Measurements from ENCODE around the gene TGDS. TPM values are rescaled to one million over a fixed set of nuclear protein-coding genes. Genes with fewer than 3 reads are reported as not detected.
"Not testable (repeated sequence)": the region's sequence is repeated elsewhere in the genome, so short reads cannot be mapped to it uniquely, and the experiment has no call there.

Gene TGDS
- total and polyA plus RNA-seq, 2 experiments from 2014 or later: 9.0 to 13.3 TPM

- Histone ChIP-seq H3K27ac (no peak overlapping the region), H3K4me3 (no peak overlapping the region), H3K9me3 (ENCODE audit: low read depth) (no peaks in the 10 kb centered on the region), H3K4me1 (ENCODE audit: low read depth) (no peaks in the 10 kb centered on the region), H3K36me3 (no peaks in the 10 kb centered on the region), H3K27me3 (no peaks in the 10 kb centered on the region)
- DNase-seq (ENCODE audit: low read depth in 1 of 2, low spot score in 1 of 2): no peak
- no peak for TF ChIP-seq CTCF (IDR thresholded peaks at IDR 0.05; ENCODE audit: low read depth, low read length)
These were observed 60.2 kb downstream of the TGDS start for GRCh38 chr13:94535775-94536174.

GRCh38 chr13:94535231-94535630 lies 60.7 kb downstream of the TGDS start:
- no peaks in the 10 kb centered on the region for H3K36me3 ChIP-seq
- H3K27me3 ChIP-seq: no peaks in the 10 kb centered on the region
- H3K4me3 ChIP-seq: no peak overlapping the region
- no peaks in the 10 kb centered on the region for H3K9me3 ChIP-seq (ENCODE audit: low read depth)
- no peak for TF ChIP-seq CTCF (IDR thresholded peaks at IDR 0.05; ENCODE audit: low read depth, low read length)
- DNase-seq (ENCODE audit: low read depth in 1 of 2, low spot score in 1 of 2): no peak
- H3K27ac ChIP-seq: no peak overlapping the region
- no peaks in the 10 kb centered on the region for H3K4me1 ChIP-seq (ENCODE audit: low read depth)

GRCh38 chr13:94534166-94534565 lies 61.8 kb downstream of the TGDS start:
- no peak for TF ChIP-seq CTCF (IDR thresholded peaks at IDR 0.05; ENCODE audit: low read depth, low read length)
- no peaks in the 10 kb centered on the region for H3K4me1 ChIP-seq (ENCODE audit: low read depth)
- H3K27me3 ChIP-seq: no peaks in the 10 kb centered on the region
- H3K36me3 ChIP-seq: no peaks in the 10 kb centered on the region
- no peak overlapping the region for H3K27ac ChIP-seq
- no peak overlapping the region for H3K4me3 ChIP-seq
- no peaks in the 10 kb centered on the region for H3K9me3 ChIP-seq (ENCODE audit: low read depth)
- no peak for DNase-seq (ENCODE audit: low read depth in 1 of 2, low spot score in 1 of 2)

- not testable (repeated sequence) for H3K4me3 ChIP-seq; H3K9me3 ChIP-seq (ENCODE audit: low read depth); H3K4me1 ChIP-seq (ENCODE audit: low read depth); H3K36me3 ChIP-seq; DNase-seq (ENCODE audit: low read depth in 1 of 2, low spot score in 1 of 2); H3K27me3 ChIP-seq; H3K27ac ChIP-seq
These were observed 63.7 kb downstream of the TGDS start for GRCh38 chr13:94532278-94532677.

- not testable (repeated sequence) for DNase-seq (ENCODE audit: low read depth in 1 of 2, low spot score in 1 of 2); H3K9me3 ChIP-seq (ENCODE audit: low read depth); H3K4me3 ChIP-seq; H3K36me3 ChIP-seq; H3K27me3 ChIP-seq; H3K27ac ChIP-seq; H3K4me1 ChIP-seq (ENCODE audit: low read depth)
These were observed 69.0 kb downstream of the TGDS start for GRCh38 chr13:94526956-94527355.

GRCh38 chr13:94525781-94526180 lies 70.2 kb downstream of the TGDS start:
- no peak overlapping the region for H3K4me3 ChIP-seq
- H3K27ac ChIP-seq: no peak overlapping the region
- no peak for DNase-seq (ENCODE audit: low read depth in 1 of 2, low spot score in 1 of 2)
- no peaks in the 10 kb centered on the region for H3K9me3 ChIP-seq (ENCODE audit: low read depth)
- no peaks in the 10 kb centered on the region for H3K4me1 ChIP-seq (ENCODE audit: low read depth)
- H3K27me3 ChIP-seq: no peaks in the 10 kb centered on the region
- H3K36me3 ChIP-seq: no peaks in the 10 kb centered on the region
- no peak for TF ChIP-seq CTCF (IDR thresholded peaks at IDR 0.05; ENCODE audit: low read depth, low read length)

- DNase-seq (ENCODE audit: low read depth in 1 of 2, low spot score in 1 of 2): no peak
- H3K4me1 ChIP-seq (ENCODE audit: low read depth): no peaks in the 10 kb centered on the region
- H3K27me3 ChIP-seq: no peaks in the 10 kb centered on the region
- no peak overlapping the region for H3K4me3 ChIP-seq
- H3K27ac ChIP-seq: no peak overlapping the region
- H3K36me3 ChIP-seq: no peaks in the 10 kb centered on the region
- no peak for TF ChIP-seq CTCF (IDR thresholded peaks at IDR 0.05; ENCODE audit: low read depth, low read length)
- H3K9me3 ChIP-seq (ENCODE audit: low read depth): no peaks in the 10 kb centered on the region
These were observed 71.5 kb downstream of the TGDS start for GRCh38 chr13:94524407-94524806.
